Activated T-cell treated with anti-CD3 and anti-CD28 coated beads, Interleukin-2, amount 50 U/mL, for 1 hour (primary cell): Measurements from ENCODE around the gene COA1.
"Not testable (repeated sequence)": the region's sequence is repeated elsewhere in the genome, so short reads cannot be mapped to it uniquely, and the experiment has no call there.

Experiments
- DNase-seq: peaks from one replicate; pipeline ENCODE4 v3.0.0-alpha.2; 2020

Gene COA1

GRCh38 chr7:43729214-43729923 is at the start of gene COA1:
COA1 (minus strand) TSS chr7:43729523; CDS start chr7:43648614, 80,909 bp downstream.
- peak; percentile 84 for DNase-seq

GRCh38 chr7:43778293-43779044 is 49.1 kb upstream of the COA1 start:
- not testable (repeated sequence) for DNase-seq

- not testable (repeated sequence) for DNase-seq
Measured at GRCh38 chr7:43775255-43775654, 45.9 kb upstream of the COA1 start.

- DNase-seq: not testable (repeated sequence)
Measured at GRCh38 chr7:43773268-43773667, 43.9 kb upstream of the COA1 start.

- no peak for DNase-seq
Measured at GRCh38 chr7:43771573-43771972, 42.2 kb upstream of the COA1 start.

- no peak for DNase-seq
Measured at GRCh38 chr7:43771128-43771527, 41.8 kb upstream of the COA1 start.

- no peak for DNase-seq
Measured at GRCh38 chr7:43769791-43770465, 40.6 kb upstream of the COA1 start.

GRCh38 chr7:43769281-43769680 is 40.0 kb upstream of the COA1 start:
- DNase-seq: no peak

GRCh38 chr7:43768887-43769272 is 39.6 kb upstream of the COA1 start:
- DNase-seq: no peak

GRCh38 chr7:43768201-43768886 is 39.0 kb upstream of the COA1 start:
- no peak for DNase-seq

GRCh38 chr7:43767311-43767710 is 38.0 kb upstream of the COA1 start:
- no peak for DNase-seq

- no peak for DNase-seq
Measured at GRCh38 chr7:43766564-43766963, 37.2 kb upstream of the COA1 start.

- no peak for DNase-seq
Measured at GRCh38 chr7:43764807-43765491, 35.6 kb upstream of the COA1 start.

GRCh38 chr7:43764039-43764761 is 34.9 kb upstream of the COA1 start:
- DNase-seq: no peak

GRCh38 chr7:43763183-43763582 is 33.9 kb upstream of the COA1 start:
- DNase-seq: no peak

- DNase-seq: no peak
Measured at GRCh38 chr7:43761938-43762692, 32.8 kb upstream of the COA1 start.

GRCh38 chr7:43761382-43761781 is 32.1 kb upstream of the COA1 start:
- DNase-seq: no peak

GRCh38 chr7:43760861-43761260 is 31.5 kb upstream of the COA1 start:
- no peak for DNase-seq

GRCh38 chr7:43758822-43759683 is 29.7 kb upstream of the COA1 start:
- peak; percentile 59 for DNase-seq
